Endothelial cell of umbilical vein (primary cell): Measurements from ENCODE around the gene GPATCH2L. TPM values are rescaled to one million over a fixed set of nuclear protein-coding genes. Genes with fewer than 3 reads are reported as not detected.

Source experiments
- BruUV-seq: library from RNA; stranded (reverse); fragments of 400-500 nt; replicated peaks from 2 replicates; lab custom pipeline; 2021; lab: Mats Ljungman, UMichigan
- CTCF ChIA-PET: fragments of 300-600, 350-600 bp; sonication (Branson Sonifier 250); formaldehyde crosslinking; loops from one replicate; lab custom pipeline; 2021; ENCODE audit warnings: antibody characterized with exemption, inconsistent platforms; lab: Charles Lee
- POLR2A ChIA-PET: fragments of 300-600, 350-600 bp; sonication (Branson Sonifier 250); formaldehyde crosslinking; loops from one replicate; lab custom pipeline; 2021; ENCODE audit warnings: antibody characterized with exemption, inconsistent platforms; lab: Charles Lee
- DNase-seq: peaks from one replicate; pipeline ENCODE4 v3.0.0-alpha.2; 2011; ENCODE audit warnings: low read depth, low spot score
- FAIRE-seq: peaks from 2 replicates; lab custom pipeline; 2011; peaks lifted over from hg19 to GRCh38; lab: Jason Lieb, UNC
- H2AFZ ChIP-seq: 2 replicates; pipeline ENCODE4 v1.6.0; 2012; ENCODE audit warnings: low read depth, low read length, control low read depth, inconsistent platforms
- H3K27ac ChIP-seq: 2 replicates; pipeline ENCODE4 v1.5.1; 2011; ENCODE audit warnings: low read depth, mild to moderate bottlenecking, control low read depth, low read length, moderate library complexity; ENCODE audit not compliant: insufficient read depth
- H3K27me3 ChIP-seq, 2 experiments: 2 replicates each; pipeline versions ENCODE4 v1.6.0 to v1.6.1; 2011; ENCODE audit warnings: low read length in 2 of 2, mixed read lengths in 1 of 2; ENCODE audit not compliant: control insufficient read depth in 2 of 2, insufficient read depth in 2 of 2
- H3K36me3 ChIP-seq, 2 experiments: 2 replicates in 1 of 2; 3 replicates in 1 of 2; pipeline ENCODE4 v1.5.1; 2011; ENCODE audit warnings: low read length in 2 of 2, mild to moderate bottlenecking in 1 of 2, moderate library complexity in 1 of 2; ENCODE audit not compliant: control insufficient read depth in 2 of 2, insufficient read depth in 2 of 2; ENCODE audit errors: extremely low read depth in 1 of 2
- H3K4me1 ChIP-seq: 3 replicates; pipeline ENCODE4 v1.5.1; 2011; ENCODE audit warnings: mild to moderate bottlenecking, low read length; ENCODE audit not compliant: control insufficient read depth, insufficient read depth; ENCODE audit errors: extremely low read depth
- H3K4me2 ChIP-seq: 2 replicates; pipeline ENCODE4 v1.6.1; 2011; ENCODE audit warnings: low read length, control low read depth, mixed read lengths; ENCODE audit not compliant: insufficient read depth
- H3K4me3 ChIP-seq, 3 experiments: fragments of 200-600 bp in 1 of 3; sonication (generic), shearing (Covaris generic) in 1 of 3; replicated peaks in 1 of 3; 2 replicates each; pipeline ENCODE4 v1.5.1; 2011 to 2016; ENCODE audit warnings: control low read depth in 3 of 3, low read length in 3 of 3, mild to moderate bottlenecking in 2 of 3, inconsistent platforms in 1 of 3, low read depth in 1 of 3, moderate library complexity in 1 of 3; ENCODE audit not compliant: insufficient read depth in 1 of 3
- H3K79me2 ChIP-seq: 2 replicates; pipeline ENCODE4 v1.6.0; 2012; ENCODE audit warnings: low read length, inconsistent platforms; ENCODE audit not compliant: control insufficient read depth, insufficient read depth
- H3K9ac ChIP-seq: replicated peaks from 2 replicates; pipeline ENCODE3; 2011; ENCODE audit warnings: low read length, control low read depth; ENCODE audit not compliant: insufficient read depth; ENCODE audit errors: extremely low read depth
- H3K9me1 ChIP-seq: replicated peaks from 3 replicates; pipeline ENCODE4 v1.6.0; 2011; ENCODE audit warnings: mild to moderate bottlenecking, low read length; ENCODE audit not compliant: control insufficient read depth, insufficient read depth; ENCODE audit errors: extremely low read depth
- H3K9me3 ChIP-seq: replicated peaks from 2 replicates; pipeline ENCODE4 v1.5.1; 2012; ENCODE audit warnings: low read length, inconsistent platforms; ENCODE audit not compliant: control insufficient read depth, insufficient read depth
- H4K20me1 ChIP-seq: replicated peaks from 2 replicates; pipeline ENCODE3; 2011; ENCODE audit warnings: mild to moderate bottlenecking, low read length; ENCODE audit not compliant: control insufficient read depth, insufficient read depth; ENCODE audit errors: extremely low read depth
- EZH2 ChIP-seq: IDR thresholded peaks from 2 replicates; pipeline ENCODE4 v1.6.1; 2012; ENCODE audit warnings: borderline replicate concordance, low read depth, mild to moderate bottlenecking, moderate library complexity, low read length, inconsistent platforms; ENCODE audit not compliant: severe bottlenecking
- FOS ChIP-seq: IDR thresholded peaks from 2 replicates; pipeline ENCODE4 v1.6.1; 2011; ENCODE audit warnings: mild to moderate bottlenecking, low read length, moderate library complexity, borderline replicate concordance; ENCODE audit not compliant: insufficient read depth
- JUN ChIP-seq: IDR thresholded peaks from 2 replicates; pipeline ENCODE4 v1.6.1; 2011; ENCODE audit warnings: borderline replicate concordance, low read depth; ENCODE audit not compliant: insufficient read length, insufficient read depth
- MYC ChIP-seq: IDR thresholded peaks from one replicate; pipeline ENCODE4 v1.6.1; 2011; ENCODE audit warnings: mild to moderate bottlenecking, low read depth, low read length
- POLR2A ChIP-seq: IDR thresholded peaks from 2 replicates; pipeline ENCODE4 v1.6.1; 2012; ENCODE audit warnings: low read depth, mild to moderate bottlenecking, control low read depth, low read length
- dilution Hi-C: fragments of 300-500 bp; cut with MboI; formaldehyde crosslinking; loops from one replicate; pipeline ENCODE4 v1.15.0; 2019; ENCODE audit warnings: low sequenced_read_pairs; ENCODE audit not compliant: extremely low pct_ligation_motif_present
- intact Hi-C: fragments of 100-400 bp; cut with micrococcal nuclease; formaldehyde crosslinking; loops from one replicate; pipeline ENCODE4 v1.10.0; 2022
- polyA plus RNA-seq, 4 experiments: library from polyadenylated mRNA; depleted of rRNA in 3 of 4; stranded (reverse) in 3 of 4; unstranded in 1 of 4; fragments of >200 nt; gene quantifications; 2 replicates each; pipeline versions ENCODE4 v1.2.1 to v1.2.3, GENCODE V29; 2011 to 2012; ENCODE audit warnings: missing spikeins in 1 of 4
- total RNA-seq: library from RNA; stranded (reverse); gene quantifications from 2 replicates; pipeline ENCODE4 v1.2.3, GENCODE V29; 2021
- TF ChIP-seq, protein P1 (sequence below), 2 donors: IDR thresholded peaks; 1 replicate in 1 of 2; 2 replicates in 1 of 2; pipeline ENCODE4 v1.5.1; 2011; ENCODE audit warnings: low read length in 2 of 2, mild to moderate bottlenecking in 2 of 2, moderate library complexity in 2 of 2, control low read depth in 1 of 2, inconsistent platforms in 1 of 2, low read depth in 1 of 2; ENCODE audit not compliant: insufficient read depth in 1 of 2; ENCODE audit errors: extremely low read depth in 1 of 2

The GPATCH2L gene
- total and polyA plus RNA-seq, 2 donors (not counting 3 experiments of a cell fraction or from before 2014, with no cell fraction given) = 23.3 to 40.0 TPM

DNA sequence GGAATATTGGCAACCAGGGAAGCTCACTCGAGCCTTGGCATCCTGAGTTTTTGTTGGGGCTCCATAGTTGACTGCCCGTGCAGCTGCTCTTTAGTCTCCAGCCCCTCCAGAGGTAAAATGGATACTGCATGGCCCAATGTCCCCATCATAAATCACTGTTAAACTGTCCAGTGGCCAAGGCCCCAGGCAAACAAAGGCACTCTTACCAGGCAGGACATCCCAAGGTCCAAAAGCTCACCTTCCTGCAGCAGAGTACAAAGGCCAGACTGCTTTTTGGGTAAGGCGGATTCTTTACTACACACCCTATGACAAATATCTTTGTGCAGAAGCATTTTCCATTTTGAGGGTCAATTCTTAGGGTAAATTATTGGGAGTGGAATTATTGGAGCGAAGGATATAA lies 81.1 kb downstream of the GPATCH2L start:
- Histone ChIP-seq H3K9ac (no peak overlapping the region), H3K27ac (no peak overlapping the region), H3K9me1 (no peaks in the 10 kb centered on the region), H3K27me3 (peaks cover 0 to 2% of the 10 kb centered on the region in 2 experiments), H3K79me2 (no peaks in the 10 kb centered on the region), H3K9me3 (no peaks in the 10 kb centered on the region), H3K36me3 (no peaks in the 10 kb centered on the region), H4K20me1 (no peaks in the 10 kb centered on the region), H2AFZ (no peak overlapping the region), H3K4me3 (no peak overlapping the region), H3K4me1 (no peaks in the 10 kb centered on the region), H3K4me2 (no peak overlapping the region)
- TF ChIP-seq EZH2 = no peak
- TF ChIP-seq FOS = no peak
- no peak for TF ChIP-seq MYC
- TF ChIP-seq JUN = no peak
- ChIA-PET POLR2A (no interaction called here), CTCF (interaction anchor here (1.2 kb wide), 1 partner anchor 11 kb away, joined by 3 read pairs; no protein-coding TSS in a partner anchor)
- BruUV-seq = no TSS peak
- FAIRE-seq (no peak), DNase-seq (no peak)
- dilution Hi-C loops = no loop called here
- intact Hi-C loops = no loop called here

DNA sequence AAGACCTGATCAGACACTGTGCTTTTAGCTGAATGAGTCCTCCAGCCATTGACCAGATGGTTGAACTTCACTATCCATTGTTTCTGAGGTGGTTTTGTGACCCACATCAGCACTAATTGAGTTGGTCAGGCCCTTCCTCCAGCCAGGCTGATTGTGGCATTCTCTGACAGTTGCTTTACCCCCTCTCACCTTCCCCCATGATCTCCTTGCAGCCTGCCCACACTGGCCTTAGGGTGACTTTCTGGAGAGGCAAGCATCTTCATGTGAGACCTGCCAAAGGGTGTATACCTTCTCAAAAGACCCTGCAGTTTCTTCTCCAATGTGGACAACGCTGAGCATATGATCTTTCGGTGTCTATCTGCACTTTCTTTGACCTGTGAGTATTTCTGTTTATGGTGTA lies 83.9 kb downstream of the GPATCH2L start:
- H3K9me1 ChIP-seq = no peaks in the 10 kb centered on the region
- dilution Hi-C loops (no loop called here), intact Hi-C loops (no loop called here)
- FAIRE-seq (no peak), DNase-seq (no peak)
- no peaks in the 10 kb centered on the region for H3K4me1 ChIP-seq
- H3K4me2 ChIP-seq = no peak overlapping the region
- H3K9me3 ChIP-seq = no peaks in the 10 kb centered on the region
- no peaks in the 10 kb centered on the region for H3K36me3 ChIP-seq
- ChIA-PET CTCF (no interaction called here), POLR2A (no interaction called here)
- no peak overlapping the region for H3K4me3 ChIP-seq
- H3K27me3 ChIP-seq = peaks cover 0 to 6% of the 10 kb centered on the region in 2 experiments
- no peak overlapping the region for H3K27ac ChIP-seq
- no peaks in the 10 kb centered on the region for H3K79me2 ChIP-seq
- H3K9ac ChIP-seq = no peak overlapping the region
- H4K20me1 ChIP-seq = no peaks in the 10 kb centered on the region
- no TSS peak for BruUV-seq
- TF ChIP-seq, protein P1, sequence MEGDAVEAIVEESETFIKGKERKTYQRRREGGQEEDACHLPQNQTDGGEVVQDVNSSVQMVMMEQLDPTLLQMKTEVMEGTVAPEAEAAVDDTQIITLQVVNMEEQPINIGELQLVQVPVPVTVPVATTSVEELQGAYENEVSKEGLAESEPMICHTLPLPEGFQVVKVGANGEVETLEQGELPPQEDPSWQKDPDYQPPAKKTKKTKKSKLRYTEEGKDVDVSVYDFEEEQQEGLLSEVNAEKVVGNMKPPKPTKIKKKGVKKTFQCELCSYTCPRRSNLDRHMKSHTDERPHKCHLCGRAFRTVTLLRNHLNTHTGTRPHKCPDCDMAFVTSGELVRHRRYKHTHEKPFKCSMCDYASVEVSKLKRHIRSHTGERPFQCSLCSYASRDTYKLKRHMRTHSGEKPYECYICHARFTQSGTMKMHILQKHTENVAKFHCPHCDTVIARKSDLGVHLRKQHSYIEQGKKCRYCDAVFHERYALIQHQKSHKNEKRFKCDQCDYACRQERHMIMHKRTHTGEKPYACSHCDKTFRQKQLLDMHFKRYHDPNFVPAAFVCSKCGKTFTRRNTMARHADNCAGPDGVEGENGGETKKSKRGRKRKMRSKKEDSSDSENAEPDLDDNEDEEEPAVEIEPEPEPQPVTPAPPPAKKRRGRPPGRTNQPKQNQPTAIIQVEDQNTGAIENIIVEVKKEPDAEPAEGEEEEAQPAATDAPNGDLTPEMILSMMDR (IDR thresholded peaks at IDR 0.05; ENCODE audit: extremely low read depth in 1 of 2, insufficient read depth in 1 of 2, low read depth in 1 of 2, low read length in 2 of 2) = no peak
- no peak for TF ChIP-seq POLR2A
- H2AFZ ChIP-seq = no peak overlapping the region
